ENCODE results near the gene SNRPB. TPM values are rescaled to one million over a fixed set of nuclear protein-coding genes. Genes with fewer than 3 reads are reported as not detected.

SNRPB gene
- 414 TPM for polyA plus RNA-seq (2013, experiment 1 of 2)
- polyA plus RNA-seq (2013, experiment 2 of 2), result 397 TPM

- 1% methylated on average over 53 of the region's 53 CpGs for WGBS
These were observed at the start of gene SNRPB for GRCh38 chr20:2470423-2471193. Gene SNRPB, minus strand, starts transcription at chr20:2470789. Its CDS starts 99 bp downstream, at chr20:2470690.

GRCh38 chr20:2519115-2519809 is 48.7 kb upstream of the SNRPB start:
- Histone ChIP-seq H3K27me3 (ENCODE audit: insufficient read depth, low read length) (peaks cover 98% of the 10 kb centered on the region), H3K4me1 (ENCODE audit: insufficient read depth, low read length) (no peaks in the 10 kb centered on the region), H3K27ac (ENCODE audit: low read depth, low read length) (no peak overlapping the region), H3K36me3 (ENCODE audit: insufficient read depth, low read length) (no peaks in the 10 kb centered on the region), H3K9ac (ENCODE audit: low read depth, low read length) (no peak overlapping the region), H3K9me3 (ENCODE audit: insufficient read depth, low read depth, low read length) (no peaks in the 10 kb centered on the region), H3K4me3 (ENCODE audit: low read length) (no peak overlapping the region)
- 93% methylated on average over 3 of the region's 4 CpGs for WGBS

More at GRCh38 chr20:2470423-2471193, at the start of gene SNRPB:
- no peaks in the 10 kb centered on the region for H3K27me3 ChIP-seq (ENCODE audit: insufficient read depth, low read length)
- peak within 1 kb of the TSS; percentile 86 for H3K4me3 ChIP-seq (ENCODE audit: low read length)
- peaks cover 40% of the 10 kb centered on the region for H3K36me3 ChIP-seq (ENCODE audit: insufficient read depth, low read length)
- H3K27ac ChIP-seq (ENCODE audit: low read depth, low read length), result peak within 1 kb of the TSS; percentile 90
- peak within 1 kb of the TSS; percentile 98 for H3K9ac ChIP-seq (ENCODE audit: low read depth, low read length)
- peaks cover 20% of the 10 kb centered on the region for H3K4me1 ChIP-seq (ENCODE audit: insufficient read depth, low read length)
- no peaks in the 10 kb centered on the region for H3K9me3 ChIP-seq (ENCODE audit: insufficient read depth, low read depth, low read length)

GRCh38 chr20:2518558-2518957 is 48.0 kb upstream of the SNRPB start:
- 78% methylated on average over 4 of the region's 4 CpGs for WGBS
- no peak overlapping the region for H3K9ac ChIP-seq (ENCODE audit: low read depth, low read length)
- no peak overlapping the region for H3K4me3 ChIP-seq (ENCODE audit: low read length)
- peaks cover 98% of the 10 kb centered on the region for H3K27me3 ChIP-seq (ENCODE audit: insufficient read depth, low read length)
- no peak overlapping the region for H3K27ac ChIP-seq (ENCODE audit: low read depth, low read length)
- no peaks in the 10 kb centered on the region for H3K36me3 ChIP-seq (ENCODE audit: insufficient read depth, low read length)
- H3K4me1 ChIP-seq (ENCODE audit: insufficient read depth, low read length), result no peaks in the 10 kb centered on the region
- H3K9me3 ChIP-seq (ENCODE audit: insufficient read depth, low read depth, low read length), result no peaks in the 10 kb centered on the region

- H3K36me3 ChIP-seq (ENCODE audit: insufficient read depth, low read length), result no peaks in the 10 kb centered on the region
- no peaks in the 10 kb centered on the region for H3K9me3 ChIP-seq (ENCODE audit: insufficient read depth, low read depth, low read length)
- peaks cover 98% of the 10 kb centered on the region for H3K27me3 ChIP-seq (ENCODE audit: insufficient read depth, low read length)
- WGBS, result 92% methylated on average over 10 of the region's 10 CpGs
- no peak overlapping the region for H3K27ac ChIP-seq (ENCODE audit: low read depth, low read length)
- no peak overlapping the region for H3K9ac ChIP-seq (ENCODE audit: low read depth, low read length)
- no peak overlapping the region for H3K4me3 ChIP-seq (ENCODE audit: low read length)
- H3K4me1 ChIP-seq (ENCODE audit: insufficient read depth, low read length), result no peaks in the 10 kb centered on the region
These were observed 47.5 kb upstream of the SNRPB start for GRCh38 chr20:2518096-2518495.

- no peak overlapping the region for H3K27ac ChIP-seq (ENCODE audit: low read depth, low read length)
- no peak overlapping the region for H3K9ac ChIP-seq (ENCODE audit: low read depth, low read length)
- no peaks in the 10 kb centered on the region for H3K9me3 ChIP-seq (ENCODE audit: insufficient read depth, low read depth, low read length)
- no peaks in the 10 kb centered on the region for H3K4me1 ChIP-seq (ENCODE audit: insufficient read depth, low read length)
- H3K4me3 ChIP-seq (ENCODE audit: low read length), result no peak overlapping the region
- H3K27me3 ChIP-seq (ENCODE audit: insufficient read depth, low read length), result peaks cover 98% of the 10 kb centered on the region
- 77% methylated on average over 2 of the region's 2 CpGs for WGBS
- no peaks in the 10 kb centered on the region for H3K36me3 ChIP-seq (ENCODE audit: insufficient read depth, low read length)
These were observed 45.8 kb upstream of the SNRPB start for GRCh38 chr20:2516399-2516798.

GRCh38 chr20:2515203-2515602 is 44.6 kb upstream of the SNRPB start:
- Histone ChIP-seq H3K4me3 (ENCODE audit: low read length) (no peak overlapping the region), H3K9ac (ENCODE audit: low read depth, low read length) (no peak overlapping the region), H3K27ac (ENCODE audit: low read depth, low read length) (no peak overlapping the region), H3K36me3 (ENCODE audit: insufficient read depth, low read length) (no peaks in the 10 kb centered on the region), H3K4me1 (ENCODE audit: insufficient read depth, low read length) (no peaks in the 10 kb centered on the region), H3K9me3 (ENCODE audit: insufficient read depth, low read depth, low read length) (no peaks in the 10 kb centered on the region), H3K27me3 (ENCODE audit: insufficient read depth, low read length) (peaks cover 98% of the 10 kb centered on the region)
- no CpG with 5 or more reads among the region's 1 CpG for WGBS

GRCh38 chr20:2509794-2510193 is 39.2 kb upstream of the SNRPB start:
- peak overlapping the region; percentile 70 for H3K4me3 ChIP-seq (ENCODE audit: low read length)
- H3K36me3 ChIP-seq (ENCODE audit: insufficient read depth, low read length), result no peaks in the 10 kb centered on the region
- H3K27ac ChIP-seq (ENCODE audit: low read depth, low read length), result no peak overlapping the region
- peaks cover 72% of the 10 kb centered on the region for H3K27me3 ChIP-seq (ENCODE audit: insufficient read depth, low read length)
- no peaks in the 10 kb centered on the region for H3K9me3 ChIP-seq (ENCODE audit: insufficient read depth, low read depth, low read length)
- no peak overlapping the region for H3K9ac ChIP-seq (ENCODE audit: low read depth, low read length)
- no peaks in the 10 kb centered on the region; the same call in 1 of the 2 replicates for H3K4me1 ChIP-seq (ENCODE audit: insufficient read depth, low read length)
- 5% methylated on average over 3 of the region's 3 CpGs for WGBS

- peak overlapping the region; percentile 70 for H3K4me3 ChIP-seq (ENCODE audit: low read length)
- no peak overlapping the region; the same call in 1 of the 2 replicates for H3K9ac ChIP-seq (ENCODE audit: low read depth, low read length)
- H3K4me1 ChIP-seq (ENCODE audit: insufficient read depth, low read length), result no peaks in the 10 kb centered on the region; the same call in 1 of the 2 replicates
- 9% methylated on average over 8 of the region's 9 CpGs for WGBS
- no peaks in the 10 kb centered on the region for H3K9me3 ChIP-seq (ENCODE audit: insufficient read depth, low read depth, low read length)
- no peak overlapping the region; the same call in 1 of the 2 replicates for H3K27ac ChIP-seq (ENCODE audit: low read depth, low read length)
- no peaks in the 10 kb centered on the region for H3K36me3 ChIP-seq (ENCODE audit: insufficient read depth, low read length)
- peaks cover 68% of the 10 kb centered on the region for H3K27me3 ChIP-seq (ENCODE audit: insufficient read depth, low read length)
These were observed 38.8 kb upstream of the SNRPB start for GRCh38 chr20:2509468-2509781.

- H3K27ac ChIP-seq (ENCODE audit: low read depth, low read length), result peak within 1 kb of the TSS; percentile 34
- peaks cover 63% of the 10 kb centered on the region for H3K27me3 ChIP-seq (ENCODE audit: insufficient read depth, low read length)
- H3K4me3 ChIP-seq (ENCODE audit: low read length), result peak within 1 kb of the TSS; percentile 70
- H3K9ac ChIP-seq (ENCODE audit: low read depth, low read length), result peak within 1 kb of the TSS; percentile 71
- H3K4me1 ChIP-seq (ENCODE audit: insufficient read depth, low read length), result no peaks in the 10 kb centered on the region; the same call in 1 of the 2 replicates
- H3K9me3 ChIP-seq (ENCODE audit: insufficient read depth, low read depth, low read length), result no peaks in the 10 kb centered on the region
- no peaks in the 10 kb centered on the region for H3K36me3 ChIP-seq (ENCODE audit: insufficient read depth, low read length)
- under 1% methylated on average over 53 of the region's 53 CpGs for WGBS
These were observed 38.3 kb upstream of the SNRPB start, which contains the start of gene ZNF343 for GRCh38 chr20:2508631-2509467. Gene ZNF343, minus strand, starts transcription at chr20:2508915. Its CDS starts 15,020 bp downstream, at chr20:2493895.

- peak overlapping the region; percentile 71 for H3K9ac ChIP-seq (ENCODE audit: low read depth, low read length)
- WGBS, result 35% methylated on average over 22 of the region's 22 CpGs
- peaks cover 55% of the 10 kb centered on the region for H3K27me3 ChIP-seq (ENCODE audit: insufficient read depth, low read length)
- no peak overlapping the region for H3K27ac ChIP-seq (ENCODE audit: low read depth, low read length)
- peak overlapping the region; percentile 70 for H3K4me3 ChIP-seq (ENCODE audit: low read length)
- no peaks in the 10 kb centered on the region for H3K9me3 ChIP-seq (ENCODE audit: insufficient read depth, low read depth, low read length)
- no peaks in the 10 kb centered on the region for H3K36me3 ChIP-seq (ENCODE audit: insufficient read depth, low read length)
- no peaks in the 10 kb centered on the region; the same call in 1 of the 2 replicates for H3K4me1 ChIP-seq (ENCODE audit: insufficient read depth, low read length)
These were observed 37.5 kb upstream of the SNRPB start for GRCh38 chr20:2507875-2508630.

Measured in HUES64 (cell line).